VCaP (cell line): ENCODE measurements around the gene DPCD.

Experiments
- H3K27ac ChIP-seq: fragments of 450-650 bp; 2 replicates; pipeline ENCODE4 v1.5.1; 2017
- TF ChIP-seq, protein P1 (sequence below): fragments of 450-650 bp; conservative IDR thresholded peaks from 2 replicates; pipeline ENCODE4 v1.5.1; 2017; ENCODE audit warnings: mild to moderate bottlenecking, moderate library complexity

Gene DPCD

DNA sequence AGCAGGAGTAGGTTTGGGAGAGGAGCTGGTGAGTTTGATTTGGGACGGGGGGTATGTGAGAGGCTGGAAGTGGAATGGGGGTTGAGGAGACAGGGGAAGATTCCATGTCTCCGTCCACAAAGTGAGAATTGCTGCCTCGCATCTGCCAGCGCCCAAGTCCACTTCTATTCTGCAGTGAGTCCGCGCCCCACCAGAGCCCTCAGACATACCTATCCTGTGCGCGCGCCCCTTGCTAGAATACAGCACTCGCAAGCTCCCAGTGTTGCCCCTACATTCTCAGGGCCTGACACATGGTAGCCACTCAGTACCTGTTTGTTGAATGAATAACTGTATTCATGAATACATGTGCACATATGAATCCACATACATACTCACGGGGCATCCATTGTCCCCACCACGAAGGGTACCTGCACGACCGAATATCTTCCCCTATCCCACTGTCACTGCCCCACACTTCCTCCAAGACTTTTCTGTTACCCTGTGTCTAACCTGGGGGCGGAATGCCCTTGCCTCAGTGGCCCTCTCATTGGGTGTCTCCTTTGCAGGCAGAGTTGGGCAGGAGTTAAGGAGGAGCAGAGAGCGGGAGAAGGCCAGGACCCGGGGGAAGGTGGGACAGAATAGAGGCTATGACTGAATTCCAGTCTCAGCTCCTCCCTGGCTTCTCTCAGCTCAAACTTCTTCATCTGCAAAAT, 19.9 kb upstream of the DPCD start:
- no peak overlapping the region for H3K27ac ChIP-seq
- TF ChIP-seq, protein P1, sequence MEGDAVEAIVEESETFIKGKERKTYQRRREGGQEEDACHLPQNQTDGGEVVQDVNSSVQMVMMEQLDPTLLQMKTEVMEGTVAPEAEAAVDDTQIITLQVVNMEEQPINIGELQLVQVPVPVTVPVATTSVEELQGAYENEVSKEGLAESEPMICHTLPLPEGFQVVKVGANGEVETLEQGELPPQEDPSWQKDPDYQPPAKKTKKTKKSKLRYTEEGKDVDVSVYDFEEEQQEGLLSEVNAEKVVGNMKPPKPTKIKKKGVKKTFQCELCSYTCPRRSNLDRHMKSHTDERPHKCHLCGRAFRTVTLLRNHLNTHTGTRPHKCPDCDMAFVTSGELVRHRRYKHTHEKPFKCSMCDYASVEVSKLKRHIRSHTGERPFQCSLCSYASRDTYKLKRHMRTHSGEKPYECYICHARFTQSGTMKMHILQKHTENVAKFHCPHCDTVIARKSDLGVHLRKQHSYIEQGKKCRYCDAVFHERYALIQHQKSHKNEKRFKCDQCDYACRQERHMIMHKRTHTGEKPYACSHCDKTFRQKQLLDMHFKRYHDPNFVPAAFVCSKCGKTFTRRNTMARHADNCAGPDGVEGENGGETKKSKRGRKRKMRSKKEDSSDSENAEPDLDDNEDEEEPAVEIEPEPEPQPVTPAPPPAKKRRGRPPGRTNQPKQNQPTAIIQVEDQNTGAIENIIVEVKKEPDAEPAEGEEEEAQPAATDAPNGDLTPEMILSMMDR: no peak

DNA sequence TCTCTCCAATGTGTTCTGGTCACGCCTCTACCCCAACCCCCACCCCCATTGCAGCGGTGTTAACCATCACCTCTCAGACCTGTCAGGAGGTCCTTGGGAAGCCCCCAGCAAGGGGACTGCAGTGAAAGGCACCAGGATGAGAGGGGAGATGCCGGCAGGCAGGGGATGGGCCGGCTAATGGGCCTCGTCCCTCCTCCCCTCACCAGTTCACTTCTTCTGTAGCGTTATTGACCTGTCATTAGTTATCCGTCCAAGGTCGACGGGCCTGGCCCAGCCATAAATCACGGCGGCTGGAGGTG, 18.8 kb upstream of the DPCD start:
- TF ChIP-seq, protein P1: no peak
- H3K27ac ChIP-seq: no peak overlapping the region

DNA sequence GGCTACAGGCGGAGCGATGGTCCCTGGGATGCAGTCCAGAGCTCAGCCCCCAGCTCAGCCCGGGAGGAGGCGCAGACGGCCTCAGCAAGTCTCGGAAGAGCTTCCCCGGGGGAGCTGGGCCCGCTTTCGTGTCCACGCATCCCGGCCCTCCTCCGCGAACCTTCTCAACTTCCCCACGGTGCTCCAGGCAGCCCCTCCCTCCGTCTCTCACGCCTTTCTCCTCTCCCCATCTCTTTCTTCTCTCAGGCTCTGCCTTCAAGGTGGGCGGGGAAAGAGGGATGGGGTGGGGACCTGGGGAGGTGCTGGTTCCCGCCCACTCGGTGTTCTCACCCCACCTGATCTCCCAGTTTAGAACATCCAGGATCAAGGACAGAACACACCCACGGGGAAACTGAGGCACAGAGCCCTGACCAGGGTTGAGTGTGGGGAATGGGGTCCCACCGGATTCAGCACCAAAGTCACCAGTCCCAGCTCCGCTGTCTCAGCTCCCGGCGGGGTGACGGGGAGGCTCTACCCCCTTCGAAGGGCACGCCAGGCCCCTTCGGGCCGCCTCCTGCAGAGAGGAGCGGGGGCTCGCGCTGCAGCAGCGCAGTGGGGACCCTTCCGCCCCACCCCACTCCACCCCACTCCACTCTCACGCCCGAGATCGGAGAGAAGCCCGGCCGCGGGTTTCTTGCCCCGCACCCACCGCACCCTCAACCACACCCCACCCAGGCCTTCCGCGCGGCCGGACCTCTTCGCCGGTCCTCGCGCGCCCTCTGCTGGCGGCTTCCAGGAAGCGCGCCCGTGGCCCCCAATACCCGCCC, 18.3 kb upstream of the DPCD start:
- TF ChIP-seq, protein P1: peak; percentile 86
- H3K27ac ChIP-seq: peak overlapping the region; percentile 45; the same call in 1 of the 2 replicates

DNA sequence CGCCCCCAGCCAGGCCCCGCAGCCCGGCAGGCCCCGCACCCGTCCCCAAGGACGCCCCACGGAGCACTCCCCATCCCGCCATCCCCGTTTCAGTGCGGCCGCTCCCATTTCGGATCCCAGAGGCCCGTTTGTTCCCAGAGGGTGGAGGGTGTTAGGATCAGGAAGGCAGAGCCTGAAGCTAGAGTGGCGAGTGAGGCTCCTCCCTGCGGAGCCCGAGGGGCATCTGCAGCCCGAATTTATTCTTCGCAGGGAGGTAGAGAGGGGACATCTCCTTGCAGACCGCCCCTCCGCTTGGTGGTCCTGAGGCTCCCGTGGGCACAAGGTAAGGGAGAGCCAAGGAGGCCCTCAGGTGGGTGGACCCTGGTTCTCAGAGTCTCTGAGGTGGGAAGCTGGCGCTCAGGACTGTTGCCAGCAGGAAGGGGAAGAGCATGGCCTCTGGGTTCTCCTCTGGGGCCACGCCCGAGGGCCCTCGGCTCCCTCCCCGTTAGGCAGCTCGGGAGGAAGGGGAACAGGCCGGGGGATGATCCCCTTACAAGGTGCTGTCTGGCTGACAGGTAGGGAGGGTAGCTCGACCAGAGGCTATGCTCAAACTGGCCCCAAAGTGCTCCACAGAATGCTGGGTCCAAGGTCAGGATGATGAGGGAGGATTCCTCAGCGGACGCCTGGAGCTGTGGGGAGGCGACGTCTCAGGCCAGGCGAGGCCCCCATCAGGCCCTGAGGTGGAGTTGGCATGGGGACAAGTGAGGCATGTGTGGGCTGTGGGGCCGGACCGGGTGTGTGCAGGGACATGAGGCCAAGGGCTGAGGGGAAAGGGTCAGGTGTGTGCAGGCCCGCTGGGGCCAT, 17.5 kb upstream of the DPCD start:
- peak overlapping the region; percentile 45; the same call in 1 of the 2 replicates for H3K27ac ChIP-seq
- TF ChIP-seq, protein P1: peak; percentile 61

DNA sequence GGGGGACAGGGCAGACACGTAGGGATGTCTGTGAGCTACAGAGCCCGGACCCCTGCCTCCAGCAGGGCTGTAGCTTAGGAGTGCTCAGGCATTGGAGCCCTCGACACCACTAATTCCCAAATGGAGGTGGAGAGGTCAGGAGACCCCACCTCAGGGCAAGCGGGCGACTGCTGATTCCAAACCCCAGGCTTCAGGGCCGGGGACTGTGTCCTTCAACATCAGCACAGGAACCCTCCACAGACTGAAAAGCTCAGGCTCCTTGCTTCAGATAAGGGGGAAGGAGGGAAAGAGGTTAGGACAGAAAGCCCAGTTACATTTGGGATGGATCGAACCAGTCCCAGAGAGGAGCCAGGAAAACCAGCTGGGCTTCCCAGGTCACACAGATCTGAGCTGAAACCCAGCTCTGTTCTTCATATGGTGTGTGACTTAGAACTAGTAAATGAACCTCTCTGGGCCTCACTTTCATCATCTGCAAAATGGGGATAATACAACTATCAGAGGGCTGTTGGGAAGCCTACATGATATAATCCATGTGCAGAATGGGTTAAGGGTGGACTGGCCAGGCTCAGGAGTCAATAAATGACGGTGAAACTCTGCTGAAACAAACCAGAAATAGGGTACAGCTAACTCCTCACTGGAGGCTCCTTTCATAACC, 16.7 kb upstream of the DPCD start:
- TF ChIP-seq, protein P1: no peak
- H3K27ac ChIP-seq: no peak overlapping the region; the same call in 1 of the 2 replicates

DNA sequence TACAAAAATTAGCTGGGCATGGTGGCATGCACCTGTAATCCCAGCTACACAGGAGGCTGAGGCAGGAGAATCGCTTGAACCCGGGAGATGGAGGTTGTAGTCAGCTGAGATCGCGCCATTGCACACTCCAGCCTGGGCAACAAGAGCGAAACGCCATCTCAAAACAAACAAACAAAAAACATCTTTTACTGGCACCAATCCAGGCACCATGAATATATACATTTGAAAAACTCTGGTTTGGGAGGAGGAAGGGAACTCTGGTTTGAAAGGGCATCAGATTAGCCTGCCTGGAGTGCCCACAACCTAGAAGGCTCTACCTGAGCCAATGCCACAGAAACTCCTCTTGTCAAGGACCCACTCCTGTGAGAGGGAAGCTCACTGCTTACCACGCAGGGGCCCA, 16.0 kb upstream of the DPCD start:
- TF ChIP-seq, protein P1: no peak

More for the DNA sequence above, 16.0 kb upstream of the DPCD start:
- H3K27ac ChIP-seq: no peak overlapping the region
